HG03103 (cell line): ENCODE measurements around the gene C6.
"Not testable (repeated sequence)": the region's sequence is repeated elsewhere in the genome, so short reads cannot be mapped to it uniquely, and the experiment has no call there.

Experiments
- ATAC-seq: cut with Tn5 transposase; IDR thresholded peaks from one replicate; pipeline ENCODE4 v1.9.1; 2021; ENCODE audit warnings: low read depth; ENCODE audit not compliant: unreplicated experiment

The C6 gene

GRCh38 chr5:41201082-41201772 lies 12.1 kb downstream of the C6 start:
- ATAC-seq: no peak

GRCh38 chr5:41200506-41200905 lies 12.8 kb downstream of the C6 start:
- ATAC-seq: no peak

GRCh38 chr5:41199660-41200059 lies 13.7 kb downstream of the C6 start:
- ATAC-seq: no peak

- no peak for ATAC-seq
Measured at GRCh38 chr5:41196197-41196596, 17.1 kb downstream of the C6 start.

- no peak for ATAC-seq
Measured at GRCh38 chr5:41195228-41195627, 18.1 kb downstream of the C6 start.

GRCh38 chr5:41194339-41194738 lies 19.0 kb downstream of the C6 start:
- no peak for ATAC-seq

- ATAC-seq: no peak
Measured at GRCh38 chr5:41193456-41194205, 19.7 kb downstream of the C6 start.

- no peak for ATAC-seq
Measured at GRCh38 chr5:41191249-41191648, 22.1 kb downstream of the C6 start.

- ATAC-seq: no peak
Measured at GRCh38 chr5:41186143-41186542, 27.2 kb downstream of the C6 start.

- not testable (repeated sequence) for ATAC-seq
Measured at GRCh38 chr5:41183331-41183730, 30.0 kb downstream of the C6 start.

GRCh38 chr5:41182666-41183065 lies 30.7 kb downstream of the C6 start:
- ATAC-seq: no peak

GRCh38 chr5:41181691-41182564 lies 31.4 kb downstream of the C6 start:
- ATAC-seq: no peak

GRCh38 chr5:41176952-41177351 lies 36.4 kb downstream of the C6 start:
- ATAC-seq: no peak

- ATAC-seq: no peak
Measured at GRCh38 chr5:41172012-41172411, 41.3 kb downstream of the C6 start.

GRCh38 chr5:41161271-41161670 lies 52.1 kb downstream of the C6 start:
- no peak for ATAC-seq

- ATAC-seq: no peak
Measured at GRCh38 chr5:41157272-41157894, 55.9 kb downstream of the C6 start.

- ATAC-seq: no peak
Measured at GRCh38 chr5:41156739-41157138, 56.6 kb downstream of the C6 start.

- ATAC-seq: no peak
Measured at GRCh38 chr5:41154491-41154890, 58.8 kb downstream of the C6 start.

GRCh38 chr5:41151564-41151963 lies 61.8 kb downstream of the C6 start:
- ATAC-seq: no peak

- ATAC-seq: no peak
Measured at GRCh38 chr5:41148448-41148847, 64.9 kb downstream of the C6 start.

GRCh38 chr5:41145306-41145705 lies 68.0 kb downstream of the C6 start:
- ATAC-seq: no peak
